ENCODE data around the gene GGACT. TPM values are rescaled to one million over a fixed set of nuclear protein-coding genes. Genes with fewer than 3 reads are reported as not detected.

Gene GGACT
- 4.0 TPM for polyA plus RNA-seq (2013, experiment 1 of 2)
- 5.1 TPM for polyA plus RNA-seq (2013, experiment 2 of 2)

DNA sequence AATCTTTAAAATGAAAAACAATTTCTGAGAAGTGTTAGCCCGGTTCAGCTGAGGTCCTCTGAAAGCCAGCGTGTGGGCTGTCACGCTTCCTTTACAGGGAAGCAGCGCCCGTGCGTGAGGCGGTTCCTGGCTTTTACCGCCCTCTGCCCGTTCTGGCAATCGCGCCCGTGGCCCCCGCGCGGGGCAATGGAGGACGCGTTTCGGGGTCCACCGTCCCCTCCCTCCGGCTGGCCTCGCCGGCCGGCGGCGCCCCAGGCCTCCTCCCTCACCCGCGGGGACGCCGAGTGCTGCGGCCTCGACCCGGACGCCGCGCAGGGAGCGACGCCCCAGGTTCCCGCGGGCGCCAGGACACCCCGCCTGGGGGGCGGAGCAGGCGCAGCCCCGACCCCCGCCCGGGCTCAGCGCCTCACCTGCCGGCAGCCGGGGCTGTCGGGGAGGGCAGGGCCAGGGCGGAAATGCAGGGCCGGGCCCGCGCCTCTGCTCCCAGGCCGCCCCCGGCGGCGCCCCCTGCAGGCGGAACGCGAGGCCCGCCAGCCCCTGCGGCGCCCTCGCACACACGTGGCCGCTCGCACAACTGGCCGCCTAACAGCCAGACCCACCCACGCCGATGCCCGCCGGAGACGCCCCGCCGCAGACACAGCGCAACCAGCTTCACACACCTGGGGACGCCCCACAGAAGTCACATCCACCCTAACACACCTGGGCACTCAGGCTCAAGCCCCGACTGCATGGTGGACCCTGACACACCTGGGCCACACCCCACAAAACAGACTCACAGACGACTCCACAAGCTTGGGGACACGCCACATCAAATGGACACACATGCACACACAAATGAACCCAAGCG, at the start of gene GGACT:
GGACT (minus strand) TSS at position 459 of the 847 bp plus-strand sequence. CDS start 56,198 bp downstream, outside the sequence.
- Histone ChIP-seq H3K9me3 (ENCODE audit: control insufficient read depth, low read length) (no peaks in the 10 kb centered on the region), H3K36me3 (ENCODE audit: control insufficient read depth, insufficient read depth, low read length) (no peaks in the 10 kb centered on the region), H3K4me1 (ENCODE audit: control insufficient read depth, insufficient read depth, low read length, poor library complexity, severe bottlenecking) (no peaks in the 10 kb centered on the region), H3K4me3 (ENCODE audit: extremely low read depth, insufficient read depth, low read length, poor library complexity, severe bottlenecking) (peak within 1 kb of the TSS; percentile 56), H3K27ac (ENCODE audit: low read depth, low read length, severe bottlenecking) (peak within 1 kb of the TSS; percentile 20)
- 8 to 13% methylated on average over 43 to 54 of the region's 82 CpGs for WGBS, 2 experiments (ENCODE audit: insufficient coverage in 2 of 2)

DNA sequence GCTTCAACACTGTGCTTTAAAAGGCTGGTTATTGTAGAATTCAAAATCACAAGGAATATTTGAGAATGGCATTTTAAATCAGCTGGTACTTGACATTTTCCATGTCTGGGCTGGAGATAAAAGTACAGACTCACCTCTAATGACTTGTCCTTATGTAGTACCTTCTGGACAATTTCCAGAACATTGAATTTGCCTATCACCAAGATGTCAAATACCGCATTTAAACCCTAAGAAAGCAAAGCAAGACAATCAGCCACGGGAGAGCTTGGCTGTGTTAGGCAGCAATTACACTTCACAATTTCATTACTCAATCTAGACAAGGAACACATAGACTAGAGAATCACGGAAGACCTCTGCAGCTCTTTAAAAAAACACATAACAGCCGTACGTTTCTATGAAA, 49.2 kb upstream of the GGACT start:
- no peaks in the 10 kb centered on the region for H3K4me1 ChIP-seq (ENCODE audit: control insufficient read depth, insufficient read depth, low read length, poor library complexity, severe bottlenecking)
- WGBS, 2 experiments (ENCODE audit: insufficient coverage in 2 of 2), result 78% methylated on average over 3 of the region's 5 CpGs; no CpG with 5 or more reads in 1 of the 2 experiments
- peaks cover 80% of the 10 kb centered on the region for H3K36me3 ChIP-seq (ENCODE audit: control insufficient read depth, insufficient read depth, low read length)
- no peaks in the 10 kb centered on the region for H3K9me3 ChIP-seq (ENCODE audit: control insufficient read depth, low read length)
- no peak overlapping the region for H3K4me3 ChIP-seq (ENCODE audit: extremely low read depth, insufficient read depth, low read length, poor library complexity, severe bottlenecking)
- no peak overlapping the region for H3K27ac ChIP-seq (ENCODE audit: low read depth, low read length, severe bottlenecking)

DNA sequence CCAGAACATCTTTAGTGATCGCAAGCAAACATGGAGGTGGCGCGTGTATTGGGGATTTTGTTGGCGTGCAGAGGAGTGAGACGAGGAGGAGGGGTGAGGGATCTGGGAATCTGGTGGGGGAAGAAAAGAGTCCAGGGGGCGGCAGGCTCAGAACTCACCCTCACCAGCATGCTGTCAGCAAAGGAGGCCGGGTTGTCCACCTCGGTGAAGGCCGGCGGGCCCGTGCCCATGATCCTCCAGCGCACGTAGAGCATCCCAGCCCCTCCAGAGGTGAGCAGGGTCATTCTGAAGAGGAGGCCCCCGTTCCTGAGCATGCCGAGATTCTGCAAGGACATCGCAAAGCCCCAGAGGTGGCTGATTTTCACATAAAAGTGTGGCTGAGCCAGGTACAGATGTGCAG, 48.8 kb upstream of the GGACT start:
- no peak overlapping the region for H3K4me3 ChIP-seq (ENCODE audit: extremely low read depth, insufficient read depth, low read length, poor library complexity, severe bottlenecking)
- 86 to 91% methylated on average over 8 to 14 of the region's 16 CpGs for WGBS, 2 experiments (ENCODE audit: insufficient coverage in 2 of 2)
- no peaks in the 10 kb centered on the region for H3K9me3 ChIP-seq (ENCODE audit: control insufficient read depth, low read length)
- H3K36me3 ChIP-seq (ENCODE audit: control insufficient read depth, insufficient read depth, low read length), result peaks cover 76% of the 10 kb centered on the region
- no peak overlapping the region for H3K27ac ChIP-seq (ENCODE audit: low read depth, low read length, severe bottlenecking)
- H3K4me1 ChIP-seq (ENCODE audit: control insufficient read depth, insufficient read depth, low read length, poor library complexity, severe bottlenecking), result no peaks in the 10 kb centered on the region

DNA sequence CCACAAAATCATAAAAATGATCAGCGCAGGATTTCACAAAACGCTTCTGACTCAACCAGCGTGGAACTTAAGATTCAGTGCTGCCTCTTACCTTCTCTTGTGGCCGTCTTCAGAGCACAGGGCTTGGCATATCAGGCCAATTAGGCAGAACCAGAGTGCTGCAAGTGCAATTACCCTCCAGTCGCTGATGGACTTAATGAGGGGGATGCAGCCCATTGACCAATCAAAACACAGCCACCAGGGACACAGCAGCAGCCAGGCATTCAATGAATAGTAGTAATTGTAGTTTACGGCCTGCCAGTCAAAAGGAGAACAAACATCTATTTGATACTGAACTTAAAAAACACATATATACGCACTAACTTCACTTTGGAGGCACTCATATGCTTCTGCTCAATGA, 47.9 kb upstream of the GGACT start:
- Histone ChIP-seq H3K27ac (ENCODE audit: low read depth, low read length, severe bottlenecking) (no peak overlapping the region), H3K36me3 (ENCODE audit: control insufficient read depth, insufficient read depth, low read length) (peaks cover 72% of the 10 kb centered on the region), H3K4me3 (ENCODE audit: extremely low read depth, insufficient read depth, low read length, poor library complexity, severe bottlenecking) (no peak overlapping the region), H3K4me1 (ENCODE audit: control insufficient read depth, insufficient read depth, low read length, poor library complexity, severe bottlenecking) (no peaks in the 10 kb centered on the region), H3K9me3 (ENCODE audit: control insufficient read depth, low read length) (no peaks in the 10 kb centered on the region)
- WGBS, 2 experiments (ENCODE audit: insufficient coverage in 2 of 2), result 90% methylated on average over 5 of the region's 7 CpGs

DNA sequence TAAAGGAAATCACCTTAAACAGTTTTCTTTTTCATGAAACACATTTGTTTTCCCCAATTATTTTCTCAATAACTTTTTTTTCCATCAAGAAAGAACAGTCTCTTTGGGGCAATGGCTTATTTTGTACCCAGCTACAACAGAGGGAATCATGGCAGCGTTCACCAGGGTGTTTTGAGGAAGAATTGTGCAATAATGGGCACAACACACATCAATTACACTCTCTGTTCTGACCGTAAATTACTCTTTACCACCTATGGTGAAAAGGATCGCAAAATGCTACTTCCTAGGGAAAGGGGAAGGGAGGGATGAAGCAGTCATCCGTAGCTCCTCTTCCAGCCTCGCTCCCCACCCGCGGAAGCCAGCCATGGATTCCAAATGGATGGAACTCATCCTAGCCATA, 47.4 kb upstream of the GGACT start:
- peaks cover 68% of the 10 kb centered on the region for H3K36me3 ChIP-seq (ENCODE audit: control insufficient read depth, insufficient read depth, low read length)
- H3K4me3 ChIP-seq (ENCODE audit: extremely low read depth, insufficient read depth, low read length, poor library complexity, severe bottlenecking), result no peak overlapping the region
- 96 to 100% methylated on average over 3 to 4 of the region's 7 CpGs for WGBS, 2 experiments (ENCODE audit: insufficient coverage in 2 of 2)
- H3K9me3 ChIP-seq (ENCODE audit: control insufficient read depth, low read length), result no peaks in the 10 kb centered on the region
- H3K4me1 ChIP-seq (ENCODE audit: control insufficient read depth, insufficient read depth, low read length, poor library complexity, severe bottlenecking), result no peaks in the 10 kb centered on the region
- no peak overlapping the region for H3K27ac ChIP-seq (ENCODE audit: low read depth, low read length, severe bottlenecking)

DNA sequence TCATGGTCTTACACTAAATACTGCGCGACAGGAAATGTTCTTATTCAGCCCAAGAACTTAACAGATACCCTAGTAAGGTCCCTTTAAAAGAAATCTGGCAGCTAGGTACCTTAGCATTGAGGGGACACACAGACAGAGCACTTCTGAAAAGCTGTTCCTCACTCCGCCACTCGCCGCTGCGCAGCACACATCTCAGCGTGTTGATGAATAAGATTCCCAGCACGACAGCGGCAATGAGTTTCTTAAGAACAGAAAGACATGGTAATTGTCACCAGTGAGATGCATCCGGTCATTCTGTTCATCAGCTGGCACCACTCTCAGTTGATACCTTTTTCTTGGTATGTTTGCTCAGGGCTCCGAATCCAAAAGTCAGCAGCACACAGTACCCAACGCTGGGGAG, 46.1 kb upstream of the GGACT start:
- H3K4me3 ChIP-seq (ENCODE audit: extremely low read depth, insufficient read depth, low read length, poor library complexity, severe bottlenecking), result no peak overlapping the region
- peaks cover 68% of the 10 kb centered on the region for H3K36me3 ChIP-seq (ENCODE audit: control insufficient read depth, insufficient read depth, low read length)
- 90 to 91% methylated on average over 11 to 12 of the region's 12 CpGs for WGBS, 2 experiments (ENCODE audit: insufficient coverage in 2 of 2)

DNA sequence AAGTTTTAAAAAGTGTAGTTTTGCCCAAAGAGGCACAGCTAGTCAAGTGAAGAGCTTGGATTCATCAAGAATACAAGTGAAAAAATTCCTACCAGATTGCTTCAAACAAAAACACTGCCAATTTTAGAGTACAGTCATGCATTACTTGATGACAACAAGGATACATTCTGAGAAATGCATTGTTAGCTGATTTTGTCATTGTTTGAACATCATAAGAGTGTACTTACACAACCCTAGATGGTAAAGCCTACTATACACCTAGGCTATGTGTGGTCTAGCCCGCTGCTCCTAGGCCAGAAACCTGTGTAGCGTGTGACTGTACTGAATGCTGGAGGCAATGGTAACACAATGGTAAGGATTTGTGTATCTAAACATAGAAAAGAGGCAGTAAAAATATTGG, 44.9 kb upstream of the GGACT start:
- WGBS, 2 experiments (ENCODE audit: insufficient coverage in 2 of 2), result 25 to 50% methylated on average over 1 of the region's 2 CpGs
- Histone ChIP-seq H3K9me3 (ENCODE audit: control insufficient read depth, low read length) (no peaks in the 10 kb centered on the region), H3K4me1 (ENCODE audit: control insufficient read depth, insufficient read depth, low read length, poor library complexity, severe bottlenecking) (peaks cover 6% of the 10 kb centered on the region), H3K4me3 (ENCODE audit: extremely low read depth, insufficient read depth, low read length, poor library complexity, severe bottlenecking) (no peak overlapping the region), H3K36me3 (ENCODE audit: control insufficient read depth, insufficient read depth, low read length) (peaks cover 70% of the 10 kb centered on the region), H3K27ac (ENCODE audit: low read depth, low read length, severe bottlenecking) (no peak overlapping the region)

More for the DNA sequence above, 46.1 kb upstream of the GGACT start:
- Histone ChIP-seq H3K27ac (ENCODE audit: low read depth, low read length, severe bottlenecking) (no peak overlapping the region), H3K4me1 (ENCODE audit: control insufficient read depth, insufficient read depth, low read length, poor library complexity, severe bottlenecking) (peaks cover 6% of the 10 kb centered on the region), H3K9me3 (ENCODE audit: control insufficient read depth, low read length) (no peaks in the 10 kb centered on the region)

DNA sequence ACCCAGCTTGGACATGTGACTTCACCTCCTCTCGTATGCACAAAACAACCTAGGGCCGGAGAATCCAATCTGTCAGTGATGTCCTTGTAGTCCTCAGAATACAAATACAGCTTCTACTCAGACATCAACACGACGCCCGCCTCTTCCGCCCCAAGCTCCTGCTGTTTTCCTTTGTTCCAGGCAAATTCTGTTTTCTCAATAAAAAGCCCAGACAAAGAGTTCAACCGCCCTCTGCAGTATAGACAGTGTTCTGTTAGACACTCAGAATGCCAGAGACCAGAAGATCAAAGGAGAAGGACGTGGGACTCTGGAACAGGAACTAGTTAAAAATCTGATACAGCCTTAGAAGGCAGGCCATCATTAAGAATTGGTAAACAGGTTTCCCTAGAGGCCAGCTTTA, 42.0 kb upstream of the GGACT start:
- WGBS, 2 experiments (ENCODE audit: insufficient coverage in 2 of 2), result 55 to 63% methylated on average over 7 to 8 of the region's 8 CpGs
- H3K9me3 ChIP-seq (ENCODE audit: control insufficient read depth, low read length), result no peaks in the 10 kb centered on the region
- H3K36me3 ChIP-seq (ENCODE audit: control insufficient read depth, insufficient read depth, low read length), result peaks cover 59% of the 10 kb centered on the region
- H3K4me3 ChIP-seq (ENCODE audit: extremely low read depth, insufficient read depth, low read length, poor library complexity, severe bottlenecking), result no peak overlapping the region
- H3K27ac ChIP-seq (ENCODE audit: low read depth, low read length, severe bottlenecking), result peak overlapping the region; percentile 78
- H3K4me1 ChIP-seq (ENCODE audit: control insufficient read depth, insufficient read depth, low read length, poor library complexity, severe bottlenecking), result peaks cover 9% of the 10 kb centered on the region

DNA sequence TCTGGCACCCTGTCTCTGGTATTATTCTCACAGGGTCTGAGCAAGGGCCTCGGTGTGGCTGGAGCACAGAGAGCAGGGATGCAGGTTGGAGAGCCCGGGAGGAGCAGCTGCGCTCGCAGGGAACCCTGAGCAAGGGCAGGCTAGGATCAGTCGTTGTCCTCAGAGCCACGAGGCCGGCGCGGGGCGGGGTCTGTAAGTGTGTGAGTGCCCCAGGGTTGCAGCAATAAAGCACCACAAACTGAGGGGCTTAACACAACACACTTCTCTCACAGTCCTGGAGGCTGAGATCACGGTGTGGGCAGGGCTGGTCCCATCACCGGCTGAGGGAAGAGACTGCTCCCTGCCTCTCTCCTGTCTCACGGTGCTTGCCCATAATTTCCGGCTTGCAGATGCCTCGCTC, 38.5 kb upstream of the GGACT start:
- peaks cover 18% of the 10 kb centered on the region for H3K4me1 ChIP-seq (ENCODE audit: control insufficient read depth, insufficient read depth, low read length, poor library complexity, severe bottlenecking)
- no peak overlapping the region for H3K4me3 ChIP-seq (ENCODE audit: extremely low read depth, insufficient read depth, low read length, poor library complexity, severe bottlenecking)
- no peak overlapping the region for H3K27ac ChIP-seq (ENCODE audit: low read depth, low read length, severe bottlenecking)
- 90 to 92% methylated on average over 9 to 15 of the region's 15 CpGs for WGBS, 2 experiments (ENCODE audit: insufficient coverage in 2 of 2)
- no peaks in the 10 kb centered on the region for H3K9me3 ChIP-seq (ENCODE audit: control insufficient read depth, low read length)
- H3K36me3 ChIP-seq (ENCODE audit: control insufficient read depth, insufficient read depth, low read length), result peaks cover 53% of the 10 kb centered on the region

DNA sequence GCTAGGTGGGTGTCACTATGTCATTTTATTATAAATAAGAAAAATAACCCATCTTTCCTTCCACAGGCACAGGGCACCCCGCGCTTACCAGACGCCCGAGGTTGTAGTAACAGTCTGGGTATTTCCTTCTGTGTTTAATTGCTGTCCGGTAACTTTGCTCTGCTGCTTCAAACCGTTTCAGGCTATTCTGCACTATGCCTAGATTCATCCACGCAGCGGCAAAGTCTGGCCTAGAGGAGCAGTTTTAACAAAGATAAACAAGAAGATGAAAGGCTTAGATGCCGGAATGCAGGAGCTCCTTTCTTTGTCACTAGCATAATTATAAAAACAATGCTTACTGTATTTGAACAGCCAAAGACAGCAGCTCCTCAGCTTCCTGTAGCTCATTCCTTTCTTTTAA, 36.9 kb upstream of the GGACT start:
- peaks cover 12% of the 10 kb centered on the region for H3K4me1 ChIP-seq (ENCODE audit: control insufficient read depth, insufficient read depth, low read length, poor library complexity, severe bottlenecking)
- peaks cover 66% of the 10 kb centered on the region for H3K36me3 ChIP-seq (ENCODE audit: control insufficient read depth, insufficient read depth, low read length)
- WGBS, 2 experiments (ENCODE audit: insufficient coverage in 2 of 2), result 60 to 89% methylated on average over 2 to 9 of the region's 9 CpGs
- no peak overlapping the region for H3K27ac ChIP-seq (ENCODE audit: low read depth, low read length, severe bottlenecking)
- no peak overlapping the region for H3K4me3 ChIP-seq (ENCODE audit: extremely low read depth, insufficient read depth, low read length, poor library complexity, severe bottlenecking)
- H3K9me3 ChIP-seq (ENCODE audit: control insufficient read depth, low read length), result no peaks in the 10 kb centered on the region

DNA sequence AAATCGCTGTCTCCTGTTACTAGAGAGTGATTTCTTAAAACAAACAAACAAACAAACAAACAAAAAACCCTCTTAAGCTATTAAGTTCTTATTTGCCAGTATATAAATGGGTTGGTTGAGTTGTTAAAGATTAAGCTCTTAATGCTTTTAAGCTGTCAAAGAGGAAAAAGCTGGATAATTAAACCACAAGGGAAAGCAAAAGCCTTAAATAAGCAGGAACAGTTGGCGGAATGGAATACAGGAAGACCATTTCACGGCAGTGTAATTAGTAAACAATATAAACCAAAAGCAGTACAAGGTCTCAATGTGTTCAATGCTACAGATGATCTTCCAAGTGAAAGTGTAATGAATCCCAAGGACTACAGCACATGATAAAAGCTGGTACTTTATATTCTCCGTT, 32.2 kb upstream of the GGACT start:
- Histone ChIP-seq H3K36me3 (ENCODE audit: control insufficient read depth, insufficient read depth, low read length) (peaks cover 51% of the 10 kb centered on the region), H3K4me1 (ENCODE audit: control insufficient read depth, insufficient read depth, low read length, poor library complexity, severe bottlenecking) (peaks cover 11% of the 10 kb centered on the region), H3K4me3 (ENCODE audit: extremely low read depth, insufficient read depth, low read length, poor library complexity, severe bottlenecking) (no peak overlapping the region), H3K27ac (ENCODE audit: low read depth, low read length, severe bottlenecking) (no peak overlapping the region), H3K9me3 (ENCODE audit: control insufficient read depth, low read length) (peaks cover 11% of the 10 kb centered on the region)
- 85% methylated on average over 2 of the region's 4 CpGs; no CpG with 5 or more reads in 1 of the 2 experiments for WGBS, 2 experiments (ENCODE audit: insufficient coverage in 2 of 2)

All from mesodermal cell (in vitro differentiated cells).